ENCODE measurements around the gene AP2S1. TPM values are rescaled to one million over a fixed set of nuclear protein-coding genes. Genes with fewer than 3 reads are reported as not detected.
A peak's percentile ranks its signal among the peaks of the same experiment; 100 is the strongest.
"Not testable (repeated sequence)": the region's sequence is repeated elsewhere in the genome, so short reads cannot be mapped to it uniquely, and the experiment has no call there.

The AP2S1 gene
- total RNA-seq, 1 donor from 2014 or later: 102 TPM

GRCh38 chr19:46824890-46825730, 25.5 kb downstream of the AP2S1 start:
- intact Hi-C loops (cut with micrococcal nuclease): loop anchor here (5.0 kb wide), 1 partner anchor 68 kb away; no protein-coding TSS in a partner anchor
- no peaks in the 10 kb centered on the region for H3K9me3 Mint-ChIP-seq
- H3K27me3 Mint-ChIP-seq (ENCODE audit: low read depth): no peaks in the 10 kb centered on the region
- H3K4me1 Mint-ChIP-seq (ENCODE audit: low read depth): peaks cover 30% of the 10 kb centered on the region
- no peak overlapping the region for H3K27ac Mint-ChIP-seq
- DNase-seq (ENCODE audit: low spot score): no peak
- no peaks in the 10 kb centered on the region for H3K36me3 Mint-ChIP-seq (ENCODE audit: low read depth)
- H3K4me3 Mint-ChIP-seq (ENCODE audit: low read depth): no peak overlapping the region

- H3K4me3 Mint-ChIP-seq (ENCODE audit: low read depth): no peak overlapping the region
- no peak for DNase-seq (ENCODE audit: low spot score)
- H3K27me3 Mint-ChIP-seq (ENCODE audit: low read depth): no peaks in the 10 kb centered on the region
- H3K9me3 Mint-ChIP-seq: no peaks in the 10 kb centered on the region
- peaks cover 37% of the 10 kb centered on the region for H3K4me1 Mint-ChIP-seq (ENCODE audit: low read depth)
- no peak overlapping the region for H3K27ac Mint-ChIP-seq
- no peaks in the 10 kb centered on the region for H3K36me3 Mint-ChIP-seq (ENCODE audit: low read depth)
- intact Hi-C loops (cut with micrococcal nuclease): no loop called here
Measured at GRCh38 chr19:46823049-46823448, 27.6 kb downstream of the AP2S1 start.

DNA sequence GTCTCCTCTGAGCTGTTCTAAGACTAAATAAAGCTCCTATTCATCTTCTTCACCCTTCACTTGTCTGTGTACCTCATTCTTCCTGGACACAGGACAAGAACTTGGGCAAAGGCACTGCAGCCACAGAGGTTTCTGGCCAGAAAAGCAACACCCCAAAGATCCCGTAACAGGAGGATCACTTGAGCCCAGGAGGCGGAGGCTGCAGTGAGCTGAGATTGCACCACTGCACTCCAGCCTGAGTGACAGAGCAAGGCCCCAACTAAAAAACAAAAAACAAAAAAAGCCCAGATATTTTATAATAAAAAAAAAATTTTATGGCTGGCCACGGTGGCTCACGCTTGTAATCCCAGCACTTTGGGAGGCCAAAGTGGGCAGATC, 28.2 kb downstream of the AP2S1 start:
- DNase-seq (ENCODE audit: low spot score); H3K9me3 Mint-ChIP-seq; H3K4me3 Mint-ChIP-seq (ENCODE audit: low read depth); H3K36me3 Mint-ChIP-seq (ENCODE audit: low read depth); H3K27me3 Mint-ChIP-seq (ENCODE audit: low read depth); intact Hi-C loops (cut with micrococcal nuclease): not testable (repeated sequence)
- peaks cover 37% of the 10 kb centered on the region for H3K4me1 Mint-ChIP-seq (ENCODE audit: low read depth)
- peak overlapping the region; percentile 46 for H3K27ac Mint-ChIP-seq

DNA sequence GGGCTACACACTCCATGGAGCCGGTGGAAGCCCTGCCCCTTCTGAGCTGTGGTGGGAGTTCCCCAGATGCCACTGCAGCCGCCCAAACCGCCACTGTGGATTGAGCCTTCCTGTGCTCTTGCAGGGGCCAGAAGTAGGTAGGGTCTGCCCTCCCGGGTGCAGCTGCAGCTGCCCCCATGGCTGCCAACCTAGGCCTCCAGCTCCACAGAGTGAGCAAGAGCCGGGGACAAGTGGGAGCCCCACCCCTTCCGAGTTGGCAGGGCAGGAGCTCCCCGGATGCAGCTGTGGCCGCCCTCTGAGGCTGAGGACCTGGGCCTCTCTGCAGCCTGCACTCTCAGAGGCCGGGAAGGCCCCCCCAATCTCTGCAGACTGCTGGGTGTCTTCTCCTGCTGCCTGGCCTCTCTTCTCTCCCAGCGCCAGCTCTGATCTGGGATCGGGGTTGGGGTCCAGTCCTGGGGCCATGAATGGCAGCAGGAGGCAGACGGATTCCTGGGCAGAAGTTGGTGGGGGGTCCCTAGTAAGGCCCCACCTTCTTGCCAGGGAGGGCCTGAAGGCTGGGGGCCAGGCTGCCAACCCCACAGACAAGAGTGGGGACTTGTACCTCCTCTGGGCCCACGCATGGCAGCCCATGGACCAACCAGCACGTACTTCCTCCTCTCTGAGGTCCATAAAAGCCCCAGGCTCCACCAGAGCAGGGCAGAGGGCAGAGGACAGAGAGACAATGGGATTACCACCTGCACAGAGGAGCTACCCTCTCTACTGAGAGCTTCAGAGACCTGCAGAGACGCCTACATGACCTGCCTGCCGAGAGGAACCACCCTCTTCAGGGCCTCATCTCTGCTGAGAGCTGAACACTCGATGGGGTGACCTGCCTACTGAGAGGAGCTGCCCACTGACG, 28.9 kb downstream of the AP2S1 start:
- Mint-ChIP-seq H3K4me3 (ENCODE audit: low read depth) (peak overlapping the region; percentile 5), H3K4me1 (ENCODE audit: low read depth) (peaks cover 37% of the 10 kb centered on the region), H3K9me3 (no peaks in the 10 kb centered on the region), H3K36me3 (ENCODE audit: low read depth) (no peaks in the 10 kb centered on the region), H3K27me3 (ENCODE audit: low read depth) (no peaks in the 10 kb centered on the region), H3K27ac (peak overlapping the region; percentile 46)
- peak; percentile 49 for DNase-seq (ENCODE audit: low spot score)
- intact Hi-C loops (cut with micrococcal nuclease): loop anchor here (2.0 kb wide), 1 partner anchor 35 kb away; no protein-coding TSS in a partner anchor

DNA sequence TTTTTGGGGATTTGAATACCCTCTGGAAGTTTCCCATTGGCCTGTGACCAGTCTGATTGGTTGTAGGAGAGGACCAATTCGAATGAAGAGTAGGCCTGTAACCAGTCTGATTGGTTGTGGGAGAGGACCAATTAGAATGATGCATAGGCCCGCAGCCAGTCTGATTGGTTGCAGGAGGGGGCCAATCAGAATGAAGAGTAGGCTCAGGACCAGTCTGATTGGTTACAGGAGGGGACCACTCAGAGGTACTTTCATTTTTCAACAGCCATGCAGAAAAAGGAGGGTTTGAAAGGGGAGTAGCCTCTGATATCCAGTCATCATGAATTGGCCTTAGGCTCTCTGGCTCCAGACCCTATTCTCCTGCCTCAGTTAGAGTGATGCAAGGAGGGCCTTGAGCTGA, 31.8 kb downstream of the AP2S1 start:
- Mint-ChIP-seq H3K4me3 (ENCODE audit: low read depth) (no peak overlapping the region), H3K36me3 (ENCODE audit: low read depth) (no peaks in the 10 kb centered on the region), H3K9me3 (no peaks in the 10 kb centered on the region), H3K27me3 (ENCODE audit: low read depth) (no peaks in the 10 kb centered on the region), H3K4me1 (ENCODE audit: low read depth) (peaks cover 29% of the 10 kb centered on the region), H3K27ac (no peak overlapping the region)
- no peak for DNase-seq (ENCODE audit: low spot score)
- intact Hi-C loops (cut with micrococcal nuclease): no loop called here

- Mint-ChIP-seq H3K36me3 (ENCODE audit: low read depth) (no peaks in the 10 kb centered on the region), H3K4me1 (ENCODE audit: low read depth) (peaks cover 18% of the 10 kb centered on the region), H3K27ac (no peak overlapping the region), H3K27me3 (ENCODE audit: low read depth) (no peaks in the 10 kb centered on the region), H3K9me3 (no peaks in the 10 kb centered on the region), H3K4me3 (ENCODE audit: low read depth) (no peak overlapping the region)
- no peak for DNase-seq (ENCODE audit: low spot score)
- intact Hi-C loops (cut with micrococcal nuclease): no loop called here
Measured at GRCh38 chr19:46815833-46816627, 34.6 kb downstream of the AP2S1 start.

DNA sequence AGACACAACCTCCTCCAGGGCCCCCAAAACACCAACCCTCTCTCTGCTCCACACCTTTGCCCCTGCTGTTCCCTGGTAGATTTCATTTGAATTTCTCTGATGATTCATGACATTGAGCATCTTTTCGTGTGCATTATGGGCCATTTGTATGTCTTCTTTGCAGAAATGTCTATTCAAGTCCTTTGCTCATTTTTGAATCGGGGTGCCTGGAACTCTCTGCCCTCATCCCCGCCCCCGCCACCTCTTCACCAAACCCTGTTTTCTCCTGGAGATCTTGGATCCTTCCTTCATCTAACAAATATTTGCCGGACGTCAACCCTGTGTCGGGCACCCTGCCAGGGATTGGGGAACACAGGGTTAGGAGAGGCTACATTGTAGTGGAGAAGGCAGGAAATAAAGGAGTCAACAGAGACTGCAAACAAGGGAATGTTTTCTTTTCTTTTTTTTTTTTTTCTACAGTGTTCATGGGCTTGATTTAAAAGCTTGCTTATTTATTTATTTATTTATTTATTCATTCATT, 36.7 kb downstream of the AP2S1 start:
- no peak overlapping the region for H3K27ac Mint-ChIP-seq
- no peaks in the 10 kb centered on the region for H3K9me3 Mint-ChIP-seq
- peaks cover under 1% of the 10 kb centered on the region for H3K4me1 Mint-ChIP-seq (ENCODE audit: low read depth)
- H3K27me3 Mint-ChIP-seq (ENCODE audit: low read depth): no peaks in the 10 kb centered on the region
- no peak for DNase-seq (ENCODE audit: low spot score)
- intact Hi-C loops (cut with micrococcal nuclease): no loop called here
- no peaks in the 10 kb centered on the region for H3K36me3 Mint-ChIP-seq (ENCODE audit: low read depth)
- H3K4me3 Mint-ChIP-seq (ENCODE audit: low read depth): no peak overlapping the region

DNA sequence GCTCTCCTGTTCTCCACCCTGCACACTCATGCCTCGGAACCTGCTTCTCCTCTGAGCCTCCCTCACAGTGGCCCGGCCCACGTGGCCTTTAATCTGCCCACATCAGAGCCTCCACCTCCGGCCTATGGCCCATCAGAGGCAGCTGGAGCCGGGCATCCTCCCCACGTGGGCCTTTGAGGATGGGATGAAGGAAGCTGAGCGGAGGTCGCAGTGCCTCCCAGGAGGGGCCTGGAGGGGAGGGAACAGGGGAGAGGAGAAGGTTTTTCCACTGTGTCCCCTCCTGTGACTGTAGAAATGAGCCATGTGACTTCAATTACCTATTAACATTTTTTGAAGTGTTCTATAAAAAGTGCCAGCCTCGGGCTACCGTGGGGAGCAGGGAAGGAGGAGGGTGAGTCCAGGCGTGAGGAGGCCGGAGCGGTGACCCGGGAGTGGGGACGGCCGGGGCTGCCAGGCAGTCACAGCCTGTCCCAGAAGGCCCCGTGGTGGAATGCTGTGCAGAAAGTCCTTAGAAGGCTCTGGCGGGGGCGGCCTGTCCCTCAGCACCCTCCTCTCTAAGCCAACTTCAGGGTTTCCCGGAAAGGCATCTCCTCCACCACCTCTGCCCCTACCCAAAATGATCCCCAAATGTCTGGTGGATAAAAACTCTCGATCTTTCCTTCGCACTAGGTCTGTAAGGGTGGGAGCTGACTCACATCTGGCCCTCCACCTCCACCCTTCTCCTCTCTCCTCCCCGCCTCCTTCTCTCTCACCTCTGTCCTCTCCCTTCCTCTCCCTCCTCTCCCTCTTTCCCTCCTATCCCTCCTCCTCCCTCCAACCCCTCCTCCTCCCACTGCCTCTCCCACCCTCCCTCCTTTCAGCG, 37.4 kb downstream of the AP2S1 start:
- intact Hi-C loops (cut with micrococcal nuclease): no loop called here
- Mint-ChIP-seq H3K4me3 (ENCODE audit: low read depth) (no peak overlapping the region), H3K9me3 (no peaks in the 10 kb centered on the region), H3K36me3 (ENCODE audit: low read depth) (no peaks in the 10 kb centered on the region), H3K27me3 (ENCODE audit: low read depth) (no peaks in the 10 kb centered on the region), H3K4me1 (ENCODE audit: low read depth) (no peaks in the 10 kb centered on the region), H3K27ac (no peak overlapping the region)
- no peak for DNase-seq (ENCODE audit: low spot score)

DNA sequence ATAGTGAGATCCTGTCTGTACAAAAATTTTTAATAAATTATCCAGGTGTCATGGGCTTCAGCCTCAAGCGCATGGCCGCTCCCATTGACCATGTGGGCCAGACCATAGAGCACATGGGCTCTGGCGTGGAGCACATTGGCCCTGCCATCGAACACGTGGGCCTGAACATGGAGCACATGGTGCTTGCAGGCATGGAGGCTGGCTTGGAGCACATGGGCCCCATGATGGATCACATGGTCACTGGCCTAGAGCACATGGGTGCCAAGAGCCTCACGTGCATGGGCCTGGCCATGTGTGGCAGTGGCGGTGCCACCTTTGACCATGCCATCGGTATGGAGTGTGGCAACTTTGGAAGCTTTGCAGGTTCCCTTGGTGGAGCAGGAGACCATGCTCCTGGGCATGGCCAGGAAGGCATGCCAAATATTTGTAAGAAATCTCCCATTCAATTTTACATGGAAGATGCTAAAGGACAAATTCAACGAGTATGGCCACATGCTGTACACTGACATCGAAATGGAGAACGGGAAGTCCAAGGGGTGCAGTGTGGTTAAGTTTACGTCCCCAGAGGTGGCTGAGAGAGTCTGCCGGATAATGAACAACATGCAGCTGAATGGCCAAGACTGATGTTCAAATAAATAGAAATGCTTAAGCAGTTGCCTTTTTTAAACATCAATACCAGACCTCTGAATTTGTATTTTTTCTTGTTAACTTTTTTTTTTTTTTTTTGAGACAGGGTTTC, 40.9 kb downstream of the AP2S1 start:
- H3K27ac Mint-ChIP-seq: no peak overlapping the region
- H3K27me3 Mint-ChIP-seq (ENCODE audit: low read depth): peaks cover 3% of the 10 kb centered on the region
- intact Hi-C loops (cut with micrococcal nuclease): no loop called here
- H3K36me3 Mint-ChIP-seq (ENCODE audit: low read depth): no peaks in the 10 kb centered on the region
- DNase-seq (ENCODE audit: low spot score): no peak
- no peaks in the 10 kb centered on the region for H3K4me1 Mint-ChIP-seq (ENCODE audit: low read depth)
- no peak overlapping the region for H3K4me3 Mint-ChIP-seq (ENCODE audit: low read depth)
- no peaks in the 10 kb centered on the region for H3K9me3 Mint-ChIP-seq

- no peak overlapping the region for H3K27ac Mint-ChIP-seq
- H3K27me3 Mint-ChIP-seq (ENCODE audit: low read depth): peaks cover 3% of the 10 kb centered on the region
Measured at GRCh38 chr19:46806656-46807055, 44.0 kb downstream of the AP2S1 start.

DNA sequence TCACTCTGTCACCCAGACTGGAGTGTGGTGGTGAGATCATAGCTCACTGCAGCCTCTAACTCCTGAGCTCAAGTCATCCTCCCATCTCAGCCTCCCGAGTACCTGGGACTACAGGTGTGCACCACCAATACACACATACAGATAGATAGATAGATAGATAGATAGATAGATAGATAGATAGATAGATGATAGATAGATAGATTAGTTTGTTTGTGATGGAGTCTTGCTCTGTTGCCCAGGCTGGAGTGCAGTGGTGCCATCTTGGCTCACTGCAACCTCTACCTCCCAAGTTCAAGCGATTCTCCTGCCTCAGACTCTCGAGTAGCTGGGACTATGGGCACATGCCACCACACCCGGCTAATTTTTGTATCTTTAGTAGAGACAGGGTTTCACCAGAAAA, 46.2 kb downstream of the AP2S1 start:
- H3K27me3 Mint-ChIP-seq (ENCODE audit: low read depth); H3K36me3 Mint-ChIP-seq (ENCODE audit: low read depth); H3K4me1 Mint-ChIP-seq (ENCODE audit: low read depth); H3K4me3 Mint-ChIP-seq (ENCODE audit: low read depth); DNase-seq (ENCODE audit: low spot score); intact Hi-C loops (cut with micrococcal nuclease); H3K9me3 Mint-ChIP-seq; H3K27ac Mint-ChIP-seq: not testable (repeated sequence)

More at GRCh38 chr19:46806656-46807055, 44.0 kb downstream of the AP2S1 start:
- DNase-seq (ENCODE audit: low spot score): no peak
- H3K4me3 Mint-ChIP-seq (ENCODE audit: low read depth): no peak overlapping the region
- H3K4me1 Mint-ChIP-seq (ENCODE audit: low read depth): no peaks in the 10 kb centered on the region
- no peaks in the 10 kb centered on the region for H3K9me3 Mint-ChIP-seq
- intact Hi-C loops (cut with micrococcal nuclease): no loop called here
- no peaks in the 10 kb centered on the region for H3K36me3 Mint-ChIP-seq (ENCODE audit: low read depth)
